Vagina (tissue), 2 donors: ENCODE results near the gene CPNE7.

Source experiments
- POLR2A ChIP-seq, 2 donors: fragments of 450-650 bp; IDR thresholded peaks; one replicate each; pipeline ENCODE4 v1.6.1; 2017; ENCODE audit warnings: antibody characterized with exemption in 2 of 2, mild to moderate bottlenecking in 2 of 2, moderate library complexity in 2 of 2
- TF ChIP-seq, protein P1 (sequence below), 3 experiments: fragments of 450-650 bp in 2 of 3; fragments of 200-600 bp in 1 of 3; sonication (generic) in 1 of 3; IDR thresholded peaks; one replicate each; pipeline ENCODE4 v1.5.1; 2017 to 2019; ENCODE audit warnings: antibody characterized with exemption in 3 of 3, mild to moderate bottlenecking in 2 of 3, moderate library complexity in 2 of 3

DNA sequence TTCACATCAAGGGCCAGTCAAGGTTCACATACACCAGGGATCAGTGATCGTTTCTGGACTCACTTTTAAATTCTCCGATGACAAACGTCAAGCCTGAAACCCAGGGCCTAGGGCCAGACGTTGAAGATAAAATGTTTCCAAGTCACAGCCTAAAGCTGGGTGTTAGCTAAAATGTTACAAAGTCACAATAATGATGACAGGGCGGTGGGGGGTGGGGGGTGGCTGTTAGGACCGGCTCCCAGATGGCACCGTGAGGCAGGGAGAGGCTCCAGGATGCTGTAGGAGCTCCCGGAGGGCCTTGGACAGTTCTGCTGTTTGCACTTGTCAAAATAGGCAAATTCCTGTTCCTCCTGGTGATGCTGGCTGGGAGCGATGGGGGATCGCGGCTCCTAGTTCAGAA, 31.4 kb upstream of the CPNE7 start:
- TF ChIP-seq, protein P1, sequence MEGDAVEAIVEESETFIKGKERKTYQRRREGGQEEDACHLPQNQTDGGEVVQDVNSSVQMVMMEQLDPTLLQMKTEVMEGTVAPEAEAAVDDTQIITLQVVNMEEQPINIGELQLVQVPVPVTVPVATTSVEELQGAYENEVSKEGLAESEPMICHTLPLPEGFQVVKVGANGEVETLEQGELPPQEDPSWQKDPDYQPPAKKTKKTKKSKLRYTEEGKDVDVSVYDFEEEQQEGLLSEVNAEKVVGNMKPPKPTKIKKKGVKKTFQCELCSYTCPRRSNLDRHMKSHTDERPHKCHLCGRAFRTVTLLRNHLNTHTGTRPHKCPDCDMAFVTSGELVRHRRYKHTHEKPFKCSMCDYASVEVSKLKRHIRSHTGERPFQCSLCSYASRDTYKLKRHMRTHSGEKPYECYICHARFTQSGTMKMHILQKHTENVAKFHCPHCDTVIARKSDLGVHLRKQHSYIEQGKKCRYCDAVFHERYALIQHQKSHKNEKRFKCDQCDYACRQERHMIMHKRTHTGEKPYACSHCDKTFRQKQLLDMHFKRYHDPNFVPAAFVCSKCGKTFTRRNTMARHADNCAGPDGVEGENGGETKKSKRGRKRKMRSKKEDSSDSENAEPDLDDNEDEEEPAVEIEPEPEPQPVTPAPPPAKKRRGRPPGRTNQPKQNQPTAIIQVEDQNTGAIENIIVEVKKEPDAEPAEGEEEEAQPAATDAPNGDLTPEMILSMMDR (IDR thresholded peaks at IDR 0.05): no peak
- TF ChIP-seq POLR2A (IDR thresholded peaks at IDR 0.05): no peak
